ENCODE data around the gene INPP5A.

- TF ChIP-seq CTCF (IDR thresholded peaks at IDR 0.05) (no peak), POLR2A (IDR thresholded peaks at IDR 0.05) (no peak)
Measured at GRCh38 chr10:132603851-132604533, 66.4 kb downstream of the INPP5A start.

Measured in lower leg skin (tissue), 3 donors.